DOHH2 (cell line): ENCODE measurements around the gene TTC13.

Experiments used
- H3F3A ChIP-seq: fragments of 200-600 bp; sonication (generic), shearing (Covaris generic); 2 replicates; pipeline ENCODE4 v1.6.0; 2016; ENCODE audit warnings: antibody characterized with exemption, mild to moderate bottlenecking; ENCODE audit not compliant: control insufficient read depth, insufficient read depth
- H3K27ac ChIP-seq: fragments of 200-600 bp; sonication (generic); 2 replicates; pipeline ENCODE4 v1.5.1; 2014; ENCODE audit warnings: low read depth, mild to moderate bottlenecking, low read length, moderate library complexity
- H3K27me3 ChIP-seq: fragments of 200-600 bp; sonication (generic); 2 replicates; pipeline ENCODE4 v1.6.1; 2014; ENCODE audit warnings: mild to moderate bottlenecking, low read length, mixed read lengths; ENCODE audit not compliant: control insufficient read depth
- H3K36me3 ChIP-seq: fragments of 200-600 bp; sonication (generic); 2 replicates; pipeline ENCODE4 v1.6.1; 2014; ENCODE audit warnings: mild to moderate bottlenecking, low read length, moderate library complexity, mixed read lengths; ENCODE audit not compliant: control insufficient read depth
- H3K4me1 ChIP-seq: fragments of 200-600 bp; sonication (generic); 2 replicates; pipeline ENCODE4 v1.6.1; 2014; ENCODE audit warnings: mild to moderate bottlenecking, low read length, mixed read lengths; ENCODE audit not compliant: control insufficient read depth
- H3K4me2 ChIP-seq: fragments of 200-600 bp; sonication (generic); 2 replicates; pipeline ENCODE4 v1.6.0; 2014; ENCODE audit warnings: mild to moderate bottlenecking, low read length, moderate library complexity
- H3K4me3 ChIP-seq: fragments of 200-600 bp; sonication (generic); 2 replicates; pipeline ENCODE4 v1.5.1; 2014; ENCODE audit warnings: mild to moderate bottlenecking, low read length, mixed read lengths
- H3K79me2 ChIP-seq: fragments of 200-600 bp; sonication (generic); 2 replicates; pipeline ENCODE4 v1.6.1; 2014; ENCODE audit warnings: mild to moderate bottlenecking, low read length, mixed read lengths; ENCODE audit not compliant: control insufficient read depth
- H3K9me2 ChIP-seq: fragments of 200-600 bp; sonication (generic); replicated peaks from 2 replicates; pipeline ENCODE4 v1.6.1; 2014; ENCODE audit warnings: mild to moderate bottlenecking, low read length, mixed read lengths; ENCODE audit not compliant: control insufficient read depth
- H3K9me3 ChIP-seq: fragments of 200-600 bp; sonication (generic); 2 replicates; pipeline ENCODE4 v1.6.1; 2014; ENCODE audit warnings: antibody characterized with exemption, low read length, mixed read lengths; ENCODE audit not compliant: control insufficient read depth, insufficient read depth
- H4K20me1 ChIP-seq: fragments of 200-600 bp; sonication (generic); 2 replicates; pipeline ENCODE4 v1.6.0; 2014; ENCODE audit warnings: low read depth, mild to moderate bottlenecking, antibody characterized with exemption, low read length, moderate library complexity; ENCODE audit not compliant: control insufficient read depth, insufficient read depth
- CTCF ChIP-seq: fragments of 200-600 bp; sonication (generic); IDR thresholded peaks from one replicate; pipeline ENCODE4 v1.5.1; 2014; ENCODE audit warnings: antibody characterized with exemption, mild to moderate bottlenecking, low read depth, low read length; ENCODE audit not compliant: poor library complexity, severe bottlenecking
- EZH2phosphoT487 ChIP-seq: fragments of 200-600 bp; sonication (generic); IDR thresholded peaks from 2 replicates; pipeline ENCODE4 v1.6.1; 2017; ENCODE audit warnings: borderline replicate concordance, mild to moderate bottlenecking, antibody characterized with exemption, low read length, moderate library complexity, mixed read lengths

TTC13 gene

GRCh38 chr1:231000201-231000600 is 21.5 kb upstream of the TTC13 start:
- Histone ChIP-seq H4K20me1 (no peaks in the 10 kb centered on the region), H3K79me2 (no peaks in the 10 kb centered on the region), H3K4me2 (no peak overlapping the region), H3F3A (no peaks in the 10 kb centered on the region), H3K36me3 (peaks cover 55% of the 10 kb centered on the region), H3K4me3 (no peak overlapping the region), H3K27ac (no peak overlapping the region), H3K9me3 (no peaks in the 10 kb centered on the region), H3K9me2 (no peaks in the 10 kb centered on the region), H3K4me1 (no peaks in the 10 kb centered on the region), H3K27me3 (no peaks in the 10 kb centered on the region)
- TF ChIP-seq CTCF (no peak), EZH2phosphoT487 (no peak)

- H3K4me3 ChIP-seq: no peak overlapping the region
- H3K27ac ChIP-seq: no peak overlapping the region
- no peaks in the 10 kb centered on the region for H3K9me2 ChIP-seq
- no peaks in the 10 kb centered on the region for H3K9me3 ChIP-seq
- no peaks in the 10 kb centered on the region for H3K27me3 ChIP-seq
- H4K20me1 ChIP-seq: no peaks in the 10 kb centered on the region
- TF ChIP-seq EZH2phosphoT487: no peak
- no peak for TF ChIP-seq CTCF
- H3K79me2 ChIP-seq: no peaks in the 10 kb centered on the region
- no peaks in the 10 kb centered on the region for H3F3A ChIP-seq
- no peak overlapping the region for H3K4me2 ChIP-seq
- H3K4me1 ChIP-seq: no peaks in the 10 kb centered on the region
- peaks cover 56% of the 10 kb centered on the region for H3K36me3 ChIP-seq
Measured at GRCh38 chr1:230994860-230995259, 16.2 kb upstream of the TTC13 start.

GRCh38 chr1:230992100-230992774 is 13.6 kb upstream of the TTC13 start:
- Histone ChIP-seq H3F3A (no peaks in the 10 kb centered on the region), H3K27ac (no peak overlapping the region), H3K4me2 (no peak overlapping the region), H3K4me3 (no peak overlapping the region), H4K20me1 (no peaks in the 10 kb centered on the region), H3K9me2 (no peaks in the 10 kb centered on the region), H3K4me1 (no peaks in the 10 kb centered on the region), H3K9me3 (no peaks in the 10 kb centered on the region), H3K79me2 (peaks cover 4% of the 10 kb centered on the region), H3K36me3 (peaks cover 39% of the 10 kb centered on the region), H3K27me3 (no peaks in the 10 kb centered on the region)
- TF ChIP-seq EZH2phosphoT487: no peak
- TF ChIP-seq CTCF: no peak
